Measurements from ENCODE around the gene RAC2. TPM values are rescaled to one million over a fixed set of nuclear protein-coding genes. Genes with fewer than 3 reads are reported as not detected.

The RAC2 gene
- total RNA-seq, 4 donors from 2014 or later = 7.8 to 49.8 (median 14.5) TPM

DNA sequence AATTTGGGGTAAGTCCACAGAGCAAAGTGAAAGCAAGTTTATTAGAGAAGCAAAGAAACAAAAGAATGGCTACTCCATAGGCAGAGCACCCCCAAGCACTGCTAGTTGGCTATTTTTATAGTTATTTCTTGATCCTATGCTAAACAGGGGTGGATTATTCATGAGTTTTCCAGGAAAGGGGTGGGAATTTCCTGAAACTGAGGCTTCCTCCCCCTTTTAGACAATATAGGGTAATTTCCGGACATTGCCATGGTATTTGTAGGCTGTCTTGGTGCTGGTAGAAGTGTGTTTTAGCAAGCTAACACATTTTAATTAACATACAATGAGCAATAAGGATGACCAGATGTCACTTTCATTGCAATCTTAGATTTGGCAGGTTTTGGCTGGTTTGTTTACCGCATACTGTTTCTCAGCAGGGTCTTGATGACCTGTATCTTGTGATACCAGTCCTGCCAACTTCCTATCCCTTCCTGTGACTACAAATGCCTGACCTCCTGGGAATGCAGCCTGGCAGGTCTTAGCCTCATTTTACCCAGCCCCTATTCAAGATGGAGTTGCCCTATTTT, 55.1 kb downstream of the RAC2 start:
- TF ChIP-seq, protein P1, sequence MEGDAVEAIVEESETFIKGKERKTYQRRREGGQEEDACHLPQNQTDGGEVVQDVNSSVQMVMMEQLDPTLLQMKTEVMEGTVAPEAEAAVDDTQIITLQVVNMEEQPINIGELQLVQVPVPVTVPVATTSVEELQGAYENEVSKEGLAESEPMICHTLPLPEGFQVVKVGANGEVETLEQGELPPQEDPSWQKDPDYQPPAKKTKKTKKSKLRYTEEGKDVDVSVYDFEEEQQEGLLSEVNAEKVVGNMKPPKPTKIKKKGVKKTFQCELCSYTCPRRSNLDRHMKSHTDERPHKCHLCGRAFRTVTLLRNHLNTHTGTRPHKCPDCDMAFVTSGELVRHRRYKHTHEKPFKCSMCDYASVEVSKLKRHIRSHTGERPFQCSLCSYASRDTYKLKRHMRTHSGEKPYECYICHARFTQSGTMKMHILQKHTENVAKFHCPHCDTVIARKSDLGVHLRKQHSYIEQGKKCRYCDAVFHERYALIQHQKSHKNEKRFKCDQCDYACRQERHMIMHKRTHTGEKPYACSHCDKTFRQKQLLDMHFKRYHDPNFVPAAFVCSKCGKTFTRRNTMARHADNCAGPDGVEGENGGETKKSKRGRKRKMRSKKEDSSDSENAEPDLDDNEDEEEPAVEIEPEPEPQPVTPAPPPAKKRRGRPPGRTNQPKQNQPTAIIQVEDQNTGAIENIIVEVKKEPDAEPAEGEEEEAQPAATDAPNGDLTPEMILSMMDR (IDR thresholded peaks at IDR 0.05; ENCODE audit: low read depth) = no peak

- TF ChIP-seq, protein P1 (IDR thresholded peaks at IDR 0.05; ENCODE audit: low read depth) = no peak
These were observed 55.9 kb downstream of the RAC2 start, which contains the start of gene C1QTNF6 for GRCh38 chr22:37187891-37188761. Gene C1QTNF6 (minus strand): TSS chr22:37188247. CDS start chr22:37188213, 34 bp downstream.

- TF ChIP-seq, protein P1 (IDR thresholded peaks at IDR 0.05; ENCODE audit: low read depth) = no peak
These were observed 56.5 kb downstream of the RAC2 start for GRCh38 chr22:37187552-37187890.

DNA sequence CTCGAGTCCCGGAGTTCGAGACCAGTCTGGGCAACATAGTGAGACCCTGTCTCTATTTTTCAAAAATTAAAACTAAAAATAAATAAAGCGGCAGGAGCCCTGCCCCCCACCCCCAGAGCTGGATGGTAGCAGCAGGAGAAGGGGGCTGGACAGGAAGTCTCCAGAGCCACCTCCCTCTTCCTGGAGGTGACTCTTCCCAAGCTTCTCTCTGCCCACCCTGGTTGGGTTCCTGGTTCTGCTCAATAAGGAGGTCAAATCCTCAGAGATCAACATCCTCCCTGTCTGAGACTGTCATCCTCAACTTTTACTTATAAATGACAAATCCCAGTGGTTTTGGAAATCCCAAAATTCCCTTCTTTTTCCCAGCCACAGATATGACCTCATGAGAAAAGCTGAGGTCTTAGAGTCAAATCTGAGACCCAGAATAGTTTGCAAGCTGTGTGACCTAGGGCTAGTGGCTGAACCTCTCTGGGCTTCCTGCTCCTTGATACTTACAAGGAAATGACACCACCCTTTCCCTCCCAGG, 57.0 kb downstream of the RAC2 start:
- TF ChIP-seq, protein P1 (IDR thresholded peaks at IDR 0.05; ENCODE audit: low read depth) = no peak

DNA sequence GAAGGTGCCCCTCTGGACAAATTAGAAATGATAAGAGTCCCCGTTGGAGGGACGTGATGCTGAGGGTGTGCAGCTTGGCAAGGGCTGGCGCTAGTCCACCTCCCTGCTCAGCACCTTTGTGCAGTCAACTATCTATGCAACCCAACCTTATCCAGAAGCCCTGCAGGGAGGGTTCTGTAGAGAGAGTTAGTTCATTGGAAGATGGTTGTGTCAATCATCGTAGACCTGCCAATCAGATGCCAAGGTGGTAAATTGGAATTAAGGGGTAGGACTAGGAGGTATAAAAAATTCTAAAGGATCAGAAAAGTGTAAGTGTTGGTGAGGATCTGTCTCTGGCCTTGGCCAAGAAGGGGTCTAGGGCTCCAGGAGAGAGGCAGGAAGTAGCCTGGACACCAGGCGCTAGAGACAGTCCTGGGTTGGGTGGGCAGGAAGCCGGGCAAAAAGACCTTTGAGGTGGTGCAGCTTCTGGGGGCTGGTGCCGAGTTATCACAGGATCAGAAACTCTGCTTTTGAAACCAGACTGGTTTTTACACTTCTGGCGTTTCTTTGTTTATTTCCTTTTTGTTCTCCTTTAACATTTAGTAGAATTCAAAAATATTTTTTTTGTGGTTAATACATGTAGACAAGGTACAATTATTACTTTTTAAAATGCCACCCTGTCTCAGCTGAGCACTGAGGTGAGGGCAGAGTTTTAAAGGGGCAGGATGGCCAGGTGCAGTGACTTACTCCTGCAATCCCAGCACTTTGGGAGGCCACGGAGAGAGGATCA, 57.7 kb downstream of the RAC2 start:
- TF ChIP-seq, protein P1 (IDR thresholded peaks at IDR 0.05; ENCODE audit: low read depth) = no peak

DNA sequence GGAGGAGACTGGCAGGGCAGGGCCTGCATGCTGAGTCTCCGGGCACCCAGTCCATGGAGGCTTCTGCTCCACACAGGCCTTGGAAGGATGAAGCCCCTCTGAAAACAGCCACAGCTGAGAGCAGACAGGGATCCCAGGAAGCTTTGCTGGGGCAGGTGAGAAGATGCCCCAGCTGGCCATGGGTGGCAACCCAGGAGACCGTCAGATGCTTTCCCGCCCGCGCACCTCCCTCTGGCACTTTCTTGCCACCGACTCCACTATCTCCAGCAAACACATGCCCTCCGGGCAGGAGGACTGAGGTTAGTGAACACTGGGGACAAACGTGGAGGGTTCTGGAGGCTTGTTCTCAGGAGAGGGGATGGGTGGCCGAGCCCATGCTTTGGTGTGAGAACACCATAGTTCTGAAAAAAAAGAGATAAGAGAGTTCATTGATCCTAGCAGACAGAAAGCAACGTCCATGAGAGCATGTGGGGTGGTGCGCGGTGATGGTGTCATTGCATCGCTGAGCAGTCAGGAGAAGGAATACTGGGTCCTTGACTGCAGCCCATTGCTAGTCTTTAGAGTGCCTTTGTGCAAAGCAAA, 58.3 kb downstream of the RAC2 start:
- TF ChIP-seq, protein P1 (IDR thresholded peaks at IDR 0.05; ENCODE audit: low read depth) = no peak
